Tibial artery (tissue), 4 donors: ENCODE results near the gene SHF.
"Not testable (repeated sequence)": the region's sequence is repeated elsewhere in the genome, so short reads cannot be mapped to it uniquely, and the experiment has no call there.

Source experiments
- DNase-seq, 2 donors: peaks; one replicate each; pipeline ENCODE4 v3.0.0-alpha.2; 2019
- H3K27ac ChIP-seq, 2 donors: fragments of 200-600 bp; sonication (generic) in 1 of 2; 1 replicate in 1 of 2; 2 replicates in 1 of 2; pipeline ENCODE4 v1.5.1; 2018 to 2019; ENCODE audit warnings: mild to moderate bottlenecking in 1 of 2
- H3K27me3 ChIP-seq, 2 donors: fragments of 200-600 bp; sonication (generic) in 1 of 2; one replicate each; pipeline versions ENCODE4 v1.5.1 to v1.6.0; 2016 to 2019
- H3K36me3 ChIP-seq, 3 donors: fragments of 200-600 bp; sonication (generic) in 2 of 3; one replicate each; pipeline ENCODE4 v1.5.1; 2016 to 2019; ENCODE audit warnings: mild to moderate bottlenecking in 2 of 3
- H3K4me1 ChIP-seq, 4 donors: fragments of 200-600 bp; sonication (generic) in 2 of 4; 1 replicate in 3 of 4; 2 replicates in 1 of 4; pipeline ENCODE4 v1.5.1; 2016 to 2019
- H3K4me3 ChIP-seq, 2 donors: fragments of 200-600 bp; sonication (generic) in 1 of 2; 1 replicate in 1 of 2; 2 replicates in 1 of 2; pipeline ENCODE4 v1.5.1; 2018 to 2019; ENCODE audit warnings: mild to moderate bottlenecking in 2 of 2
- H3K9me3 ChIP-seq, 3 donors: fragments of 200-600 bp; sonication (generic) in 1 of 3; one replicate each; pipeline ENCODE4 v1.5.1; 2016 to 2019
- intact Hi-C: fragments of 100-400 bp; cut with DNase I; formaldehyde crosslinking; loops from one replicate; pipeline ENCODE4 v1.15.0; 2023; ENCODE audit warnings: low total_unique reads
- TF ChIP-seq, protein P1 (sequence below), 2 experiments: fragments of 200-600 bp in 1 of 2; fragments of 450-650 bp in 1 of 2; IDR thresholded peaks; one replicate each; pipeline ENCODE4 v1.5.1; 2017 to 2019; ENCODE audit warnings: antibody characterized with exemption in 2 of 2, mild to moderate bottlenecking in 1 of 2, moderate library complexity in 1 of 2

Gene SHF

GRCh38 chr15:45140557-45141250 is 47.1 kb downstream of the SHF start:
- no peaks in the 10 kb centered on the region for H3K4me1 ChIP-seq
- intact Hi-C loops: no loop called here
- H3K9me3 ChIP-seq: no peaks in the 10 kb centered on the region
- no peak overlapping the region for H3K27ac ChIP-seq
- H3K4me3 ChIP-seq: no peak overlapping the region
- TF ChIP-seq, protein P1, sequence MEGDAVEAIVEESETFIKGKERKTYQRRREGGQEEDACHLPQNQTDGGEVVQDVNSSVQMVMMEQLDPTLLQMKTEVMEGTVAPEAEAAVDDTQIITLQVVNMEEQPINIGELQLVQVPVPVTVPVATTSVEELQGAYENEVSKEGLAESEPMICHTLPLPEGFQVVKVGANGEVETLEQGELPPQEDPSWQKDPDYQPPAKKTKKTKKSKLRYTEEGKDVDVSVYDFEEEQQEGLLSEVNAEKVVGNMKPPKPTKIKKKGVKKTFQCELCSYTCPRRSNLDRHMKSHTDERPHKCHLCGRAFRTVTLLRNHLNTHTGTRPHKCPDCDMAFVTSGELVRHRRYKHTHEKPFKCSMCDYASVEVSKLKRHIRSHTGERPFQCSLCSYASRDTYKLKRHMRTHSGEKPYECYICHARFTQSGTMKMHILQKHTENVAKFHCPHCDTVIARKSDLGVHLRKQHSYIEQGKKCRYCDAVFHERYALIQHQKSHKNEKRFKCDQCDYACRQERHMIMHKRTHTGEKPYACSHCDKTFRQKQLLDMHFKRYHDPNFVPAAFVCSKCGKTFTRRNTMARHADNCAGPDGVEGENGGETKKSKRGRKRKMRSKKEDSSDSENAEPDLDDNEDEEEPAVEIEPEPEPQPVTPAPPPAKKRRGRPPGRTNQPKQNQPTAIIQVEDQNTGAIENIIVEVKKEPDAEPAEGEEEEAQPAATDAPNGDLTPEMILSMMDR (IDR thresholded peaks at IDR 0.05): no peak
- DNase-seq: no peak
- H3K27me3 ChIP-seq: peaks cover 0 to 76% of the 10 kb centered on the region in 2 donors
- H3K36me3 ChIP-seq: no peaks in the 10 kb centered on the region

DNA sequence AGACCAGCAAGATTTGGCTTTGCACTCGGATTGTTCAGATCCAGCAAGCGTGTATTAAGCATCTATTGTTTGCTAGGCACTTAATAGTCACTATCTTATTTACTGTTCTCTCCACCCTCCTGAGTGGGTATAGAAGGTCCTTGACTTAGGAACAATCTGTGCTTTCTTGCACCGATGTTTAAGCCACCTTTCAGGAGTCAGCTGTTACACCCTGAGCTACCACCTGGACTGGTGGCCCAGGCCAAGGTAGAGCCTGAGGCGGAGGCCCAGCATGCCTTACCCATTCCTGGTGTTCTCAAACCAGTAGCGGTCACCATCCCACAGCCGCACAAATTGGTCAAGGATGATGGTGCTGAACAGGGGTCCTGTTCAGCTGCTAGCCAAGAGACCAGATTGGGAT is 48.0 kb downstream of the SHF start:
- TF ChIP-seq, protein P1 (IDR thresholded peaks at IDR 0.05): no peak
- peaks cover 0 to 7% (median 3%) of the 10 kb centered on the region in 4 donors for H3K4me1 ChIP-seq
- H3K36me3 ChIP-seq: no peaks in the 10 kb centered on the region
- DNase-seq: no peak
- intact Hi-C loops: no loop called here
- H3K27me3 ChIP-seq: peaks cover 0 to 78% of the 10 kb centered on the region in 2 donors
- H3K4me3 ChIP-seq: no peak overlapping the region
- H3K9me3 ChIP-seq: no peaks in the 10 kb centered on the region
- no peak overlapping the region for H3K27ac ChIP-seq

- intact Hi-C loops: no loop called here
- peaks cover 0 to 8% (median 3%) of the 10 kb centered on the region in 4 donors for H3K4me1 ChIP-seq
- H3K9me3 ChIP-seq: no peaks in the 10 kb centered on the region
- no peak overlapping the region for H3K27ac ChIP-seq
- TF ChIP-seq, protein P1 (IDR thresholded peaks at IDR 0.05): no peak
- H3K27me3 ChIP-seq: peaks cover 0 to 78% of the 10 kb centered on the region in 2 donors
- H3K4me3 ChIP-seq: no peak overlapping the region
- no peak for DNase-seq
- H3K36me3 ChIP-seq: no peaks in the 10 kb centered on the region
Observed at GRCh38 chr15:45138814-45139765, 48.7 kb downstream of the SHF start.

- TF ChIP-seq, protein P1 (IDR thresholded peaks at IDR 0.05): no peak
- DNase-seq: no peak
- intact Hi-C loops: no loop called here
- Histone ChIP-seq H3K36me3 (no peaks in the 10 kb centered on the region), H3K4me1 (peaks cover 0 to 8% (median 3%) of the 10 kb centered on the region in 4 donors), H3K27ac (no peak overlapping the region), H3K4me3 (no peak overlapping the region), H3K9me3 (no peaks in the 10 kb centered on the region), H3K27me3 (peaks cover 0 to 84% of the 10 kb centered on the region in 2 donors)
Observed at GRCh38 chr15:45137703-45138102, 50.1 kb downstream of the SHF start.

GRCh38 chr15:45136378-45136764 is 51.4 kb downstream of the SHF start:
- Histone ChIP-seq H3K36me3 (no peaks in the 10 kb centered on the region), H3K4me1 (peaks cover 0 to 8% (median 3%) of the 10 kb centered on the region in 4 donors), H3K27me3 (peaks cover 0 to 75% of the 10 kb centered on the region in 2 donors), H3K27ac (no peak overlapping the region), H3K4me3 (no peak overlapping the region), H3K9me3 (no peaks in the 10 kb centered on the region)
- DNase-seq: no peak
- intact Hi-C loops: no loop called here
- TF ChIP-seq, protein P1 (IDR thresholded peaks at IDR 0.05): no peak

- DNase-seq, H3K9me3 ChIP-seq, H3K36me3 ChIP-seq, H3K4me3 ChIP-seq, H3K27ac ChIP-seq, H3K4me1 ChIP-seq, intact Hi-C loops: not testable (repeated sequence)
- peaks cover 0 to 75% of the 10 kb centered on the region in 2 donors for H3K27me3 ChIP-seq
Observed at GRCh38 chr15:45135705-45136377, 51.9 kb downstream of the SHF start.
